ENCODE results near the gene POP4.

- TF ChIP-seq POLR2A (IDR thresholded peaks at IDR 0.05; ENCODE audit: low read depth, low read length): no peak
- no peak for TF ChIP-seq CTCF (conservative IDR thresholded peaks at IDR 0.05; ENCODE audit: low read depth, low read length)
- TF ChIP-seq RFX5 (IDR thresholded peaks at IDR 0.05; ENCODE audit: low read depth, low read length): no peak
- no peak for TF ChIP-seq MAZ (IDR thresholded peaks at IDR 0.05; ENCODE audit: borderline replicate concordance, low read depth, low read length)
Measured at GRCh38 chr19:29625186-29625651, 19.1 kb downstream of the POP4 start.
